ENCODE measurements around the gene ZNF846.

DNA sequence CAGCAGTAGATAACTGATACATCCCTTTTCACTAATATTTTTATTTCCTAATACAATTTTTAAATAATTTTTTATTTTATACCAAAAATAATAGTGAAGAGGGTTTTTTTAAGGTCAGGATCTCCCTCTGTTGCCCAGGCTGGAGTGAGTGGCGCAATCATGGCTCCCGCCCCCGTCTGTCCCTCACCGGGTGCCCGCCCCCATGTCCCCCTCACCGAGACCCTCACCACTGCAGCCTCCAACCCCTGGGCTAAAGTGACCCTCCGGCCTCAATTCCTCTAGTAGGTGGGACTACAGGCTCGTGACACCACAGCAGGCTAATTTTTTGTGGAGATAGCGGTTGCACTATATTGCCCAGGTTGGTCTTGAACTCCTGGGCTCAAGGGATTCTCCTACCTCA lies 17.8 kb upstream of the ZNF846 start:
- TF ChIP-seq, protein P1, sequence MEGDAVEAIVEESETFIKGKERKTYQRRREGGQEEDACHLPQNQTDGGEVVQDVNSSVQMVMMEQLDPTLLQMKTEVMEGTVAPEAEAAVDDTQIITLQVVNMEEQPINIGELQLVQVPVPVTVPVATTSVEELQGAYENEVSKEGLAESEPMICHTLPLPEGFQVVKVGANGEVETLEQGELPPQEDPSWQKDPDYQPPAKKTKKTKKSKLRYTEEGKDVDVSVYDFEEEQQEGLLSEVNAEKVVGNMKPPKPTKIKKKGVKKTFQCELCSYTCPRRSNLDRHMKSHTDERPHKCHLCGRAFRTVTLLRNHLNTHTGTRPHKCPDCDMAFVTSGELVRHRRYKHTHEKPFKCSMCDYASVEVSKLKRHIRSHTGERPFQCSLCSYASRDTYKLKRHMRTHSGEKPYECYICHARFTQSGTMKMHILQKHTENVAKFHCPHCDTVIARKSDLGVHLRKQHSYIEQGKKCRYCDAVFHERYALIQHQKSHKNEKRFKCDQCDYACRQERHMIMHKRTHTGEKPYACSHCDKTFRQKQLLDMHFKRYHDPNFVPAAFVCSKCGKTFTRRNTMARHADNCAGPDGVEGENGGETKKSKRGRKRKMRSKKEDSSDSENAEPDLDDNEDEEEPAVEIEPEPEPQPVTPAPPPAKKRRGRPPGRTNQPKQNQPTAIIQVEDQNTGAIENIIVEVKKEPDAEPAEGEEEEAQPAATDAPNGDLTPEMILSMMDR (IDR thresholded peaks at IDR 0.05; ENCODE audit: poor library complexity) = no peak
- TF ChIP-seq EZH2phosphoT487 (IDR thresholded peaks at IDR 0.05; ENCODE audit: low read depth, severe bottlenecking, unreplicated experiment) = no peak
- no peak for TF ChIP-seq EZH2 (IDR thresholded peaks at IDR 0.05; ENCODE audit: borderline replicate concordance)
